ENCODE measurements around the gene RNF7.
"Not testable (repeated sequence)": the region's sequence is repeated elsewhere in the genome, so short reads cannot be mapped to it uniquely, and the experiment has no call there.

Gene RNF7

GRCh38 chr3:141735770-141736465, 2.2 kb upstream of the RNF7 start:
- peak in 3 of 4 experiments; percentile 36 to 48 (median 47) for DNase-seq

- peak; percentile 42 to 68 (median 63) for DNase-seq
Measured at GRCh38 chr3:141737093-141737492, 1.0 kb upstream of the RNF7 start.

- no peak for DNase-seq
Measured at GRCh38 chr3:141737678-141738021, 448 bp upstream of the RNF7 start.

- peak; percentile 20 to 66 (median 50) for DNase-seq
Measured at GRCh38 chr3:141738891-141739363, 829 bp downstream of the RNF7 start.

GRCh38 chr3:141739731-141740130, 1.6 kb downstream of the RNF7 start:
- DNase-seq, result no peak

GRCh38 chr3:141740349-141740748, 2.3 kb downstream of the RNF7 start:
- DNase-seq, result no peak

GRCh38 chr3:141743305-141743704, 5.2 kb downstream of the RNF7 start:
- DNase-seq, result no peak

- no peak for DNase-seq
Measured at GRCh38 chr3:141746962-141747361, 8.9 kb downstream of the RNF7 start.

- DNase-seq, result no peak
Measured at GRCh38 chr3:141753399-141753798, 15.3 kb downstream of the RNF7 start.

GRCh38 chr3:141754032-141754431, 15.9 kb downstream of the RNF7 start:
- no peak for DNase-seq

GRCh38 chr3:141762552-141762951, 24.5 kb downstream of the RNF7 start:
- not testable (repeated sequence) for DNase-seq

GRCh38 chr3:141763088-141763750, 25.1 kb downstream of the RNF7 start, which contains the start of gene GRK7:
Gene GRK7 (plus strand): TSS chr3:141763408. CDS start chr3:141778285, 14,877 bp downstream.
- no peak for DNase-seq

GRCh38 chr3:141764045-141764444, 25.9 kb downstream of the RNF7 start:
- DNase-seq, result no peak

- DNase-seq, result no peak
Measured at GRCh38 chr3:141764465-141764864, 26.4 kb downstream of the RNF7 start.

GRCh38 chr3:141764986-141765385, 26.9 kb downstream of the RNF7 start:
- DNase-seq, result peak; percentile 11 to 55 (median 42)

- no peak for DNase-seq
Measured at GRCh38 chr3:141767066-141767465, 29.0 kb downstream of the RNF7 start.

GRCh38 chr3:141769221-141769894, 31.3 kb downstream of the RNF7 start:
- DNase-seq, result no peak

- DNase-seq, result no peak
Measured at GRCh38 chr3:141773676-141774075, 35.6 kb downstream of the RNF7 start.

- DNase-seq, result no peak
Measured at GRCh38 chr3:141776376-141776775, 38.3 kb downstream of the RNF7 start.

- no peak for DNase-seq
Measured at GRCh38 chr3:141776885-141777284, 38.8 kb downstream of the RNF7 start.

- DNase-seq, result no peak
Measured at GRCh38 chr3:141777957-141778813, 40.1 kb downstream of the RNF7 start.

GRCh38 chr3:141779667-141780066, 41.6 kb downstream of the RNF7 start:
- DNase-seq, result no peak

Data from suppressor macrophage (primary cell).